ENCODE results near the gene IGF1R. TPM values are rescaled to one million over a fixed set of nuclear protein-coding genes. Genes with fewer than 3 reads are reported as not detected.

Gene IGF1R
- total RNA-seq, 1 donor from 2014 or later, result 145 TPM

- no peak overlapping the region for H3K27ac Mint-ChIP-seq (ENCODE audit: unreplicated experiment)
- peaks cover 13% of the 10 kb centered on the region for H3K4me1 Mint-ChIP-seq (ENCODE audit: low read depth, unreplicated experiment)
- H3K27me3 Mint-ChIP-seq (ENCODE audit: unreplicated experiment), result peaks cover 2% of the 10 kb centered on the region
- H3K9me3 Mint-ChIP-seq (ENCODE audit: unreplicated experiment), result peaks cover 14% of the 10 kb centered on the region
- no peak overlapping the region for H3K4me3 Mint-ChIP-seq (ENCODE audit: unreplicated experiment)
- no peak for TF ChIP-seq CTCF (IDR thresholded peaks at IDR 0.05; ENCODE audit: partially characterized antibody, unreplicated experiment)
- no peaks in the 10 kb centered on the region for H3K36me3 Mint-ChIP-seq (ENCODE audit: unreplicated experiment)
- DNase-seq, result no peak
Measured at GRCh38 chr15:98923579-98923978, 275.2 kb downstream of the IGF1R start.

- no peak overlapping the region for H3K27ac Mint-ChIP-seq (ENCODE audit: unreplicated experiment)
- H3K4me3 Mint-ChIP-seq (ENCODE audit: unreplicated experiment), result no peak overlapping the region
- peaks cover 18% of the 10 kb centered on the region for H3K9me3 Mint-ChIP-seq (ENCODE audit: unreplicated experiment)
- peaks cover 14% of the 10 kb centered on the region for H3K4me1 Mint-ChIP-seq (ENCODE audit: low read depth, unreplicated experiment)
- H3K27me3 Mint-ChIP-seq (ENCODE audit: unreplicated experiment), result peaks cover 2% of the 10 kb centered on the region
- DNase-seq, result no peak
- TF ChIP-seq CTCF (IDR thresholded peaks at IDR 0.05; ENCODE audit: partially characterized antibody, unreplicated experiment), result no peak
- no peaks in the 10 kb centered on the region for H3K36me3 Mint-ChIP-seq (ENCODE audit: unreplicated experiment)
Measured at GRCh38 chr15:98924401-98925049, 276.2 kb downstream of the IGF1R start.

DNA sequence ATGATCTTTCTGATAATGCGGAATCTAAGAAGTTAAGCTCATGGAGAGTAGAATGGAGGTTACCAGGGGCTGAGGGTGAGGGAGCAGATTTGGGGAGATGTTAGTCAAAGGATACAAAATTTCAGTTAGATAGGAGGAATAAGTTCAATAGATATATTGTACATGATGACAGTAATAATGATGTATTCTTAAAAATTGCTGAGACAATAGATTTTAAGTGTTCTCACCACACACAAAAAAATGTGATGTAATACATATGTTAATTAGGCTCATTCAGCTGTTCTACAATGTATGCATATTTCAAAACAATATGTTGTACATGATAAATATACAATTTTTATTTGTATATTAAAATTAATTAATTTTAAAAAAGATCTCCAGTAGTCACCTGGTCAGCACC lies 277.9 kb downstream of the IGF1R start:
- no peak for TF ChIP-seq CTCF (IDR thresholded peaks at IDR 0.05; ENCODE audit: partially characterized antibody, unreplicated experiment)
- Mint-ChIP-seq H3K9me3 (ENCODE audit: unreplicated experiment) (peaks cover 14% of the 10 kb centered on the region), H3K4me1 (ENCODE audit: low read depth, unreplicated experiment) (peaks cover 13% of the 10 kb centered on the region), H3K27me3 (ENCODE audit: unreplicated experiment) (peaks cover 4% of the 10 kb centered on the region), H3K27ac (ENCODE audit: unreplicated experiment) (no peak overlapping the region), H3K36me3 (ENCODE audit: unreplicated experiment) (no peaks in the 10 kb centered on the region), H3K4me3 (ENCODE audit: unreplicated experiment) (no peak overlapping the region)
- DNase-seq, result no peak

- Mint-ChIP-seq H3K27ac (ENCODE audit: unreplicated experiment) (no peak overlapping the region), H3K36me3 (ENCODE audit: unreplicated experiment) (no peaks in the 10 kb centered on the region), H3K27me3 (ENCODE audit: unreplicated experiment) (peaks cover 4% of the 10 kb centered on the region), H3K9me3 (ENCODE audit: unreplicated experiment) (peaks cover 12% of the 10 kb centered on the region), H3K4me3 (ENCODE audit: unreplicated experiment) (no peak overlapping the region), H3K4me1 (ENCODE audit: low read depth, unreplicated experiment) (peaks cover 17% of the 10 kb centered on the region)
- no peak for TF ChIP-seq CTCF (IDR thresholded peaks at IDR 0.05; ENCODE audit: partially characterized antibody, unreplicated experiment)
- no peak for DNase-seq
Measured at GRCh38 chr15:98927022-98927421, 278.7 kb downstream of the IGF1R start.

- TF ChIP-seq CTCF (IDR thresholded peaks at IDR 0.05; ENCODE audit: partially characterized antibody, unreplicated experiment), result no peak
- H3K27me3 Mint-ChIP-seq (ENCODE audit: unreplicated experiment), result peaks cover 4% of the 10 kb centered on the region
- H3K27ac Mint-ChIP-seq (ENCODE audit: unreplicated experiment), result no peak overlapping the region
- no peaks in the 10 kb centered on the region for H3K36me3 Mint-ChIP-seq (ENCODE audit: unreplicated experiment)
- DNase-seq, result no peak
- H3K9me3 Mint-ChIP-seq (ENCODE audit: unreplicated experiment), result peaks cover 11% of the 10 kb centered on the region
- H3K4me3 Mint-ChIP-seq (ENCODE audit: unreplicated experiment), result no peak overlapping the region
- peaks cover 19% of the 10 kb centered on the region for H3K4me1 Mint-ChIP-seq (ENCODE audit: low read depth, unreplicated experiment)
Measured at GRCh38 chr15:98927996-98928395, 279.7 kb downstream of the IGF1R start.

Measured in glutamatergic neuron (in vitro differentiated cells).